Caco-2 (cell line): ENCODE measurements around the gene KCNE4. TPM values are rescaled to one million over a fixed set of nuclear protein-coding genes. Genes with fewer than 3 reads are reported as not detected.

Experiments
- BruUV-seq: library from RNA; stranded (reverse); fragments of 400-500 nt; replicated peaks from 2 replicates; lab custom pipeline; 2021; lab: Mats Ljungman, UMichigan
- CTCF ChIA-PET: fragments of 300-600 bp; sonication (Branson Sonifier 250); formaldehyde crosslinking; loops from one replicate; lab custom pipeline; 2022; ENCODE audit warnings: antibody characterized with exemption; lab: Charles Lee
- POLR2A ChIA-PET: fragments of 300-600 bp; sonication (Branson Sonifier 250); formaldehyde crosslinking; loops from one replicate; lab custom pipeline; 2022; ENCODE audit warnings: antibody characterized with exemption; lab: Charles Lee
- DNase-seq, 2 experiments: peaks; one replicate each; pipeline versions ENCODE4 v3.0.0 to v3.0.0-alpha.2; 2020 to 2022
- H3K27me3 ChIP-seq: replicated peaks from 2 replicates; pipeline ENCODE4 v1.6.0; 2011; ENCODE audit warnings: low read length; ENCODE audit not compliant: control insufficient read depth, insufficient read depth
- H3K36me3 ChIP-seq: 2 replicates; pipeline ENCODE4 v1.5.1; 2011; ENCODE audit warnings: low read length; ENCODE audit not compliant: control insufficient read depth, insufficient read depth
- H3K4me1 ChIP-seq: fragments of 250-450 bp; sonication (Bioruptor Pico); 2 replicates; pipeline ENCODE4 v1.5.1; 2020; ENCODE audit warnings: mild to moderate bottlenecking
- H3K4me3 ChIP-seq: 2 replicates; pipeline ENCODE4 v1.5.1; 2011; ENCODE audit warnings: low read depth, mild to moderate bottlenecking, control low read depth, low read length
- H3K9me3 ChIP-seq: fragments of 250-450 bp; sonication (Bioruptor Pico); 2 replicates; pipeline ENCODE4 v1.5.1; 2020; ENCODE audit warnings: mild to moderate bottlenecking, moderate library complexity
- H3K27ac Mint-ChIP-seq: one replicate; pipeline ENCODE4 v1.8.0; 2022; ENCODE audit warnings: mixed read lengths; ENCODE audit not compliant: unreplicated experiment
- H3K27me3 Mint-ChIP-seq: one replicate; pipeline ENCODE4 v1.8.0; 2022; ENCODE audit warnings: mixed read lengths; ENCODE audit not compliant: insufficient read depth, unreplicated experiment
- H3K36me3 Mint-ChIP-seq: one replicate; pipeline ENCODE4 v1.8.0; 2022; ENCODE audit warnings: mild to moderate bottlenecking, mixed read lengths; ENCODE audit not compliant: insufficient read depth, unreplicated experiment
- H3K4me1 Mint-ChIP-seq: one replicate; pipeline ENCODE4 v1.8.0; 2022; ENCODE audit warnings: low read depth, mixed read lengths; ENCODE audit not compliant: unreplicated experiment
- H3K4me3 Mint-ChIP-seq: one replicate; pipeline ENCODE4 v1.8.0; 2022; ENCODE audit warnings: mild to moderate bottlenecking, moderate library complexity, mixed read lengths; ENCODE audit not compliant: unreplicated experiment
- H3K9me3 Mint-ChIP-seq: one replicate; pipeline ENCODE4 v1.8.0; 2022; ENCODE audit warnings: mixed read lengths; ENCODE audit not compliant: unreplicated experiment
- CTCF ChIP-seq, 2 experiments: fragments of 200-600 bp in 1 of 2; IDR thresholded peaks; 1 replicate in 1 of 2; 2 replicates in 1 of 2; pipeline versions ENCODE4 v1.5.1 to v1.8.0; 2011 to 2022; ENCODE audit warnings: antibody characterized with exemption in 1 of 2, control low read depth in 1 of 2, inconsistent platforms in 1 of 2, low read depth in 1 of 2, low read length in 1 of 2, mild to moderate bottlenecking in 1 of 2, moderate library complexity in 1 of 2; ENCODE audit not compliant: insufficient read depth in 1 of 2, severe bottlenecking in 1 of 2, unreplicated experiment in 1 of 2
- intact Hi-C: fragments of 100-400 bp; cut with micrococcal nuclease; formaldehyde crosslinking; loops from one replicate; pipeline ENCODE4 v1.10.0; 2022; ENCODE audit not compliant: unreplicated experiment
- total RNA-seq: library from RNA; stranded (reverse); gene quantifications from 2 replicates; pipeline ENCODE4 v1.2.3, GENCODE V29; 2022

The KCNE4 gene
- total RNA-seq, 1 experiment from 2014 or later = not detected

GRCh38 chr2:223034221-223034975, 17.6 kb upstream of the KCNE4 start:
- H3K4me3 ChIP-seq = no peak overlapping the region
- no peak for DNase-seq
- intact Hi-C loops = no loop called here
- no peak for TF ChIP-seq CTCF (IDR thresholded peaks at IDR 0.05; ENCODE audit: insufficient read depth in 1 of 2, low read depth in 1 of 2, low read length in 1 of 2, severe bottlenecking in 1 of 2, unreplicated experiment in 1 of 2)
- H3K27me3 ChIP-seq = no peaks in the 10 kb centered on the region
- ChIA-PET CTCF (no interaction called here), POLR2A (no interaction called here)
- no peaks in the 10 kb centered on the region for H3K9me3 ChIP-seq
- Mint-ChIP-seq H3K4me3 (no peak overlapping the region), H3K4me1 (peaks cover 12% of the 10 kb centered on the region), H3K9me3 (peaks cover 22% of the 10 kb centered on the region), H3K27ac (no peak overlapping the region), H3K36me3 (no peaks in the 10 kb centered on the region), H3K27me3 (no peaks in the 10 kb centered on the region)
- H3K36me3 ChIP-seq = no peaks in the 10 kb centered on the region
- H3K4me1 ChIP-seq = peaks cover 9% of the 10 kb centered on the region; the same call in 1 of the 2 replicates
- no TSS peak for BruUV-seq

- ChIA-PET CTCF (no interaction called here), POLR2A (no interaction called here)
- Histone ChIP-seq H3K36me3 (no peaks in the 10 kb centered on the region), H3K4me1 (peaks cover 13% of the 10 kb centered on the region; the same call in 1 of the 2 replicates), H3K9me3 (no peaks in the 10 kb centered on the region), H3K4me3 (no peak overlapping the region), H3K27me3 (no peaks in the 10 kb centered on the region)
- Mint-ChIP-seq H3K27me3 (no peaks in the 10 kb centered on the region), H3K27ac (no peak overlapping the region), H3K4me3 (no peak overlapping the region), H3K36me3 (no peaks in the 10 kb centered on the region), H3K4me1 (peaks cover 35% of the 10 kb centered on the region), H3K9me3 (peaks cover 34% of the 10 kb centered on the region)
- TF ChIP-seq CTCF (IDR thresholded peaks at IDR 0.05; ENCODE audit: insufficient read depth in 1 of 2, low read depth in 1 of 2, low read length in 1 of 2, severe bottlenecking in 1 of 2, unreplicated experiment in 1 of 2) = no peak
- DNase-seq = no peak
- intact Hi-C loops = no loop called here
- BruUV-seq = no TSS peak
Measured at GRCh38 chr2:223036790-223037444, 15.1 kb upstream of the KCNE4 start.

GRCh38 chr2:223037445-223037800, 14.6 kb upstream of the KCNE4 start:
- POLR2A ChIA-PET = no interaction called here
- BruUV-seq = no TSS peak
- intact Hi-C loops = no loop called here

More at GRCh38 chr2:223037445-223037800, 14.6 kb upstream of the KCNE4 start:
- Mint-ChIP-seq H3K36me3 (no peaks in the 10 kb centered on the region), H3K9me3 (peaks cover 30% of the 10 kb centered on the region), H3K27me3 (no peaks in the 10 kb centered on the region), H3K4me1 (peaks cover 40% of the 10 kb centered on the region), H3K27ac (no peak overlapping the region), H3K4me3 (no peak overlapping the region)
- H3K36me3 ChIP-seq = no peaks in the 10 kb centered on the region
- DNase-seq = no peak
- TF ChIP-seq CTCF (IDR thresholded peaks at IDR 0.05; ENCODE audit: insufficient read depth in 1 of 2, low read depth in 1 of 2, low read length in 1 of 2, severe bottlenecking in 1 of 2, unreplicated experiment in 1 of 2) = no peak
- H3K4me1 ChIP-seq = peaks cover 13% of the 10 kb centered on the region; the same call in 1 of the 2 replicates
- H3K4me3 ChIP-seq = no peak overlapping the region
- CTCF ChIA-PET = no interaction called here
- H3K27me3 ChIP-seq = no peaks in the 10 kb centered on the region
- H3K9me3 ChIP-seq = no peaks in the 10 kb centered on the region
